IMR-90 (cell line): ENCODE data around the gene CD2.

Source experiments
- POLR2A ChIP-seq: IDR thresholded peaks from 2 replicates; pipeline ENCODE4 v1.6.1; 2012; ENCODE audit warnings: mild to moderate bottlenecking, low read depth, low read length
- TF ChIP-seq, protein P1 (sequence below): fragments of 150-350 bp; IDR thresholded peaks from 2 replicates; pipeline ENCODE4 v1.6.1; 2016; ENCODE audit warnings: low read depth, mild to moderate bottlenecking, low read length, moderate library complexity, borderline replicate concordance
- TF ChIP-seq, protein P2 (sequence below): conservative IDR thresholded peaks from 2 replicates; pipeline ENCODE4 v1.5.1; 2012; ENCODE audit warnings: mild to moderate bottlenecking, low read depth, low read length, improper control_type of control experiment

DNA sequence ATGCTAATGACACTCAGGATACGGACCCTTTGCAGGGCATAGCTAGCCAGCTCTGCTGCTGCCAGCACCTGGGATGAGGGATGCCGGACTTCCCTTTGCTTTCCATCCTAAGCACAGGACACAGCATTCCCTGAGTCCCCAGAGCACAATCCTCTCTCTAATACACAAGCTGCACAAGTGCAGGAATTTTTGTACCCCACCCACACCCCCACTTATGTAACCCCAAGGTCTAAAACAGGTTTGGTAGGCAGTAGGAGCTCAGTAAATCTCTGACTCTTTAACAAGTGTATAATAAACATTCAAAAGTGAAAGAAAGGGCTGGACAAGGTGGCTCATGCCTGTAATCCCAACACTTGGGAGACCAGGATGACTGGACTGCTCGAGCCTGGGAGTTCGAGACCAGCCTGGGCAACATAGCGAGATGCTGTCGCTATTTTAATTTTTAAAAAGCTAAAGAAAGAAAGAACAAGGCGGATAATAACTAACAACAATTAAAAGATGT, 44.5 kb upstream of the CD2 start:
- no peak for TF ChIP-seq POLR2A
- TF ChIP-seq, protein P1, sequence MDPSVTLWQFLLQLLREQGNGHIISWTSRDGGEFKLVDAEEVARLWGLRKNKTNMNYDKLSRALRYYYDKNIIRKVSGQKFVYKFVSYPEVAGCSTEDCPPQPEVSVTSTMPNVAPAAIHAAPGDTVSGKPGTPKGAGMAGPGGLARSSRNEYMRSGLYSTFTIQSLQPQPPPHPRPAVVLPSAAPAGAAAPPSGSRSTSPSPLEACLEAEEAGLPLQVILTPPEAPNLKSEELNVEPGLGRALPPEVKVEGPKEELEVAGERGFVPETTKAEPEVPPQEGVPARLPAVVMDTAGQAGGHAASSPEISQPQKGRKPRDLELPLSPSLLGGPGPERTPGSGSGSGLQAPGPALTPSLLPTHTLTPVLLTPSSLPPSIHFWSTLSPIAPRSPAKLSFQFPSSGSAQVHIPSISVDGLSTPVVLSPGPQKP, result no peak
- TF ChIP-seq, protein P2, sequence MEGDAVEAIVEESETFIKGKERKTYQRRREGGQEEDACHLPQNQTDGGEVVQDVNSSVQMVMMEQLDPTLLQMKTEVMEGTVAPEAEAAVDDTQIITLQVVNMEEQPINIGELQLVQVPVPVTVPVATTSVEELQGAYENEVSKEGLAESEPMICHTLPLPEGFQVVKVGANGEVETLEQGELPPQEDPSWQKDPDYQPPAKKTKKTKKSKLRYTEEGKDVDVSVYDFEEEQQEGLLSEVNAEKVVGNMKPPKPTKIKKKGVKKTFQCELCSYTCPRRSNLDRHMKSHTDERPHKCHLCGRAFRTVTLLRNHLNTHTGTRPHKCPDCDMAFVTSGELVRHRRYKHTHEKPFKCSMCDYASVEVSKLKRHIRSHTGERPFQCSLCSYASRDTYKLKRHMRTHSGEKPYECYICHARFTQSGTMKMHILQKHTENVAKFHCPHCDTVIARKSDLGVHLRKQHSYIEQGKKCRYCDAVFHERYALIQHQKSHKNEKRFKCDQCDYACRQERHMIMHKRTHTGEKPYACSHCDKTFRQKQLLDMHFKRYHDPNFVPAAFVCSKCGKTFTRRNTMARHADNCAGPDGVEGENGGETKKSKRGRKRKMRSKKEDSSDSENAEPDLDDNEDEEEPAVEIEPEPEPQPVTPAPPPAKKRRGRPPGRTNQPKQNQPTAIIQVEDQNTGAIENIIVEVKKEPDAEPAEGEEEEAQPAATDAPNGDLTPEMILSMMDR, result no peak
